Osteocyte (in vitro differentiated cells): ENCODE data around the gene PRKAR1B. TPM values are rescaled to one million over a fixed set of nuclear protein-coding genes. Genes with fewer than 3 reads are reported as not detected.

ENCODE experiments used
- DNase-seq: peaks from one replicate; pipeline ENCODE4 v3.0.0; 2021; ENCODE audit warnings: mixed read lengths; ENCODE audit not compliant: unreplicated experiment; ENCODE audit errors: extremely low spot score
- H3K27ac Mint-ChIP-seq: one replicate; pipeline ENCODE4 v1.8.0; 2021; ENCODE audit warnings: mild to moderate bottlenecking, mixed read lengths; ENCODE audit not compliant: unreplicated experiment
- H3K27me3 Mint-ChIP-seq: one replicate; pipeline ENCODE4 v1.8.0; 2021; ENCODE audit warnings: mixed read lengths; ENCODE audit not compliant: unreplicated experiment
- H3K36me3 Mint-ChIP-seq: one replicate; pipeline ENCODE4 v1.8.0; 2021; ENCODE audit warnings: mixed read lengths; ENCODE audit not compliant: unreplicated experiment
- H3K4me1 Mint-ChIP-seq: one replicate; pipeline ENCODE4 v1.8.0; 2021; ENCODE audit warnings: mixed read lengths; ENCODE audit not compliant: unreplicated experiment
- H3K4me3 Mint-ChIP-seq: one replicate; pipeline ENCODE4 v1.8.0; 2021; ENCODE audit warnings: mild to moderate bottlenecking, moderate library complexity, mixed read lengths; ENCODE audit not compliant: unreplicated experiment
- H3K9me3 Mint-ChIP-seq: one replicate; pipeline ENCODE4 v1.8.0; 2021; ENCODE audit warnings: mixed read lengths; ENCODE audit not compliant: unreplicated experiment
- CTCF ChIP-seq: fragments of 200-600 bp; sonication (generic); IDR thresholded peaks from 2 replicates; pipeline ENCODE4 v1.5.0; 2021; ENCODE audit warnings: antibody characterized with exemption, mild to moderate bottlenecking, moderate library complexity
- long read RNA-seq: library from polyadenylated mRNA; unstranded; transcript quantifications from one replicate; pipeline ENCODE4 v2.0.0, GENCODE V29; 2021
- total RNA-seq: library from RNA; stranded (reverse); gene quantifications from 2 replicates; pipeline ENCODE4 v1.2.1, GENCODE V29; 2021

Gene PRKAR1B
- 10.9 and 12.0 TPM in 2 replicates for total RNA-seq
- long read RNA-seq, partial matches to known transcripts = 0 of 2 reads
- long read RNA-seq, other reads (novel, unspliced or antisense) = 0 of 2 reads

- Mint-ChIP-seq H3K4me3 (peak within 1 kb of the TSS; percentile 79), H3K4me1 (peaks cover 21% of the 10 kb centered on the region), H3K27ac (peak within 1 kb of the TSS; percentile 52), H3K27me3 (no peaks in the 10 kb centered on the region), H3K36me3 (peaks cover 5% of the 10 kb centered on the region), H3K9me3 (no peaks in the 10 kb centered on the region)
- no peak for DNase-seq
- no peak for TF ChIP-seq CTCF
Measured at GRCh38 chr7:727104-727805, at the start of gene PRKAR1B. TSS of gene PRKAR1B (minus strand) at chr7:727281. CDS start at chr7:711505, 15,776 bp downstream.

DNA sequence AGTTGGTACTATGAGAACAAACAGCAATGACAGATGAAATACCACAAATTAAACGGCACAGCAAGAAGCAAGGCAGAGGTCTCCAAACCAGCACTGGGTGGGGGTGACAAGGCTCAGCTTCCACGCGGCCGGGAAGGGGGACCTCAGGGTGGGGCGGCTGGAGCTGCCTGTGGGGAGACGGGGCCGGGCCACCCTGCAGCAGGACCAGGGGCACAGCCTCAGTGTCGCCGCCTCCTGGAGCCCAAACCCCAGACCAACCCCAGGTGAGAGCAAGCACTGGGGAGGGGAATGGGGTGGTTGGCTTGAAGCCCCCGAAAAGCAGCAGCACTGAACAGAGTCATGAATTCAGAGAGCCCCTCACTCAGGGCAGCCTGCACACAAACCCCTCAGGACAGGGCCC is 49.3 kb upstream of the PRKAR1B start:
- H3K9me3 Mint-ChIP-seq = no peaks in the 10 kb centered on the region
- peaks cover 49% of the 10 kb centered on the region for H3K4me1 Mint-ChIP-seq
- H3K27ac Mint-ChIP-seq = no peak overlapping the region
- TF ChIP-seq CTCF = no peak
- DNase-seq = no peak
- H3K27me3 Mint-ChIP-seq = no peaks in the 10 kb centered on the region
- H3K36me3 Mint-ChIP-seq = peaks cover 10% of the 10 kb centered on the region
- no peak overlapping the region for H3K4me3 Mint-ChIP-seq

GRCh38 chr7:774161-775109 is 47.4 kb upstream of the PRKAR1B start:
- H3K9me3 Mint-ChIP-seq = no peaks in the 10 kb centered on the region
- peak; percentile 99 for TF ChIP-seq CTCF
- H3K27me3 Mint-ChIP-seq = no peaks in the 10 kb centered on the region
- peak; percentile 90 for DNase-seq
- H3K4me1 Mint-ChIP-seq = peaks cover 41% of the 10 kb centered on the region
- no peak overlapping the region for H3K27ac Mint-ChIP-seq
- H3K4me3 Mint-ChIP-seq = no peak overlapping the region
- peaks cover 10% of the 10 kb centered on the region for H3K36me3 Mint-ChIP-seq

- Mint-ChIP-seq H3K9me3 (no peaks in the 10 kb centered on the region), H3K27me3 (no peaks in the 10 kb centered on the region), H3K4me1 (peaks cover 35% of the 10 kb centered on the region), H3K27ac (no peak overlapping the region), H3K36me3 (peaks cover 10% of the 10 kb centered on the region), H3K4me3 (no peak overlapping the region)
- TF ChIP-seq CTCF = no peak
- no peak for DNase-seq
Measured at GRCh38 chr7:773622-773915, 46.5 kb upstream of the PRKAR1B start.
